NCI-H1092 (cell line): ENCODE results near the gene PDE6B.
"Not testable (repeated sequence)": the region's sequence is repeated elsewhere in the genome, so short reads cannot be mapped to it uniquely, and the experiment has no call there.

Source experiments
- DNase-seq: peaks from one replicate; lab custom pipeline; 2025; lab: John Stamatoyannopoulos, UW

PDE6B gene

DNA sequence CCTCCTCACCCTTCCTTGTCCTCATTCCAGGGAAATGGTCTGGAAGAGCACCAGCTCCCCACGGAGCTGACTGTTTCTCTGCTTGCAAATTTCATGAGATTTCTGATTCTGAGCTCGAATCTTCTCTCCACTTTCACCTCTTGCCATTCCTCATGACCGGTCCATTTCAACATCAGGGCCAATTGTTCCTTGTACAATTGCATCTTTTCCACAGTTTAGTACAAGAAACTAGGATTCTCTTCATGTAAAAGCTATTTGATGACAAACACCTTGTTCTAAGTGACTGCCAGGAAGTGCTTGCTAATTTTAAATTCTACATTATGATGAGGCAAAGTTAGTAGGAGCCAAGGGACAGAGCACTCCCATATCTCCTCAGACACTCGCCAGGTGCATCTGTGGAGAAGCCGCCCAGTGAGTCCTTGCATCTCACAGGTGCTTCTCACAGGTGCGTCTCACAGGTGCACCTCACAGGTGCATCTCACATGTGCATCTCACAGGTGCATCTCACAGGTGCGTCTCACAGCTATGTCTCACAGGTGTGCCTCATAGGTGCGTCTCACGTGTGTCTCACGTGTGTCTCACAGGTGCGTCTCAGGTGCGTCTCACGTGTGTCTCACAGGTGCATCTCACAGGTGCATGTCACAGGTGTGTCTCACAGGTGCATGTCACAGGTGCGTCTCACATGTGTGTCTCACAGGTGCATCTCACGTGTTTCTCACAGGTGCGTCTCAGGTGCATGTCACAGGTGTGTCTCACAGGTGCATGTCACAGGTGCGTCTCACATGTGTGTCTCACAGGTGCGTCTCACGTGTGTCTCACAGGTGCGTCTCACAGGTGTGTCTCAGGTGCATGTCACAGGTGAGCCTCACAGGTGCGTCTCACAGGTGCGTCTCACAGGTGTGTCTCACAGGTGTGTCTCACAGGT lies 3.0 kb upstream of the PDE6B start:
- no peak for DNase-seq

DNA sequence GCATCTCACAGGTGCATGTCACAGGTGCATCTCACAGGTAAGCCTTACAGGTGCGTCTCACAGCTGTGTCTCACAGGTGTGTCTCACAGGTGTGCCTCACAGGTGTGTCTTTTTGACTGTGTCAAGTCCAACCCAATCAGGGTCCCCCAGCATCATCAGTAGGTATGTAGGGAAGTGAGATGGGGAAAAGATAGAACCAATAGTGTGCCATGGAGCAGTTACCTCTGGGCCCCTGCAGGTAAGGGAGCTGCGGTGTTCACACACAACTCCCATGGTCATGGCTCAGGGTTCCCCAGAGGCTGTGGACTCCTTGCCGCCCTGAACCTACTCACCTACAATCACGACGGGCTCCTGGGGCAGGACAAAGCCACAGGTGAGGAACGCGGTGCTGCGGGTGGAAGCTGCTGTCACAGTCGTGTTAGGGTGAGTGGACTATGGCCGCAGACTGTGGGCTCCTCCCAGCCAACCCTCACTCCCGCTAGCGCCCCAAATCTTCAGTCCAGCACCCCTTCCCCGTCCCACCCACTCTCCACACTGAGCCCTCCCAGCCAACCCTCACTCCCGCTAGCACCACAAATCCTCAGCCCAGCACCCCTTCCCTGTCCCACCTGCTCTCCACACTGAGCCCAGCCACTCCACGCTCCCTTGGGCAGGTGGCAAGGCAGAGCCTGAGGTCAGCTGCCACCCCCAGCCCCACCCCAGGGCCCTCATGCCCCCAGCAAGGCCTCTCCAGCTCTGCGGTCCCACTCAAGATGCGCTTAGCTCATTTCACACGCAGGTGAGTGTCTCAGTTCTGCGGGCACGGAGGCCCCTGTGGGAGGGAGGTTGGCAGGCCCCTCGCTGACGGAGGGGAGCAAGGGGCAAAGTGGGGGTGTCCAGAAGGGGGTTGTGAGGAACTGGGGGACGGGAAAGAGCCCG lies 2.1 kb upstream of the PDE6B start:
- no peak for DNase-seq

DNA sequence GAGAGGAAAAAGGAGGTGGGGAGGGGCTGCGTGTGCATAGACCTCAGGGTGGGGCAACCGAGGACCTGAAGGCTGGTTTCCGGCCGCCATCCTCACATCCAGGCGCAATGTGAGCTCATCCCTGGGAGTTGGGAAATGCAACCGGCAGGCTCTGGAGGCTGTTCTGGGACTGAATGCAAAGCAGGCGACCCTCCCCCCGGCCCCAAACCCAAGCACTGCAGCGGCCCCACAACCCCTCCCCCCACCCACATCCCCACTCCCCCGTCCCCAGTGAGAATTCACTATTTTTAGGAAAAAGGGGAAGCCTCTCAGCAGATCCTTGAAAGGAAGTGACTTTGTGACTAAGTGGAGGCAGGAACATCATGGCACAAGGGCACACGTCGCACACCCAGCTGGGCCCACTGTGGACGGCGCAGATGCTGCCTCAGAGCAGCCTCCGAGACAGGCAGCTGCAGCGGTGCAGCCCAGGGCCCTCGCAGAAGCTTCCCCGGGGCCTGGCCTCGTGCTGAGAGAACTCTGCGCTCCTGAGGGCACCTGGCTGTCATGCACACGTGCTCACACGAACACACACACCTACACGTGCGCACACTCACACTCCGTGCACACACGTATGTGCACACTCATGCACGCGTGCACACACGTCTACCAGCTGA lies 1.3 kb upstream of the PDE6B start:
- no peak for DNase-seq

DNA sequence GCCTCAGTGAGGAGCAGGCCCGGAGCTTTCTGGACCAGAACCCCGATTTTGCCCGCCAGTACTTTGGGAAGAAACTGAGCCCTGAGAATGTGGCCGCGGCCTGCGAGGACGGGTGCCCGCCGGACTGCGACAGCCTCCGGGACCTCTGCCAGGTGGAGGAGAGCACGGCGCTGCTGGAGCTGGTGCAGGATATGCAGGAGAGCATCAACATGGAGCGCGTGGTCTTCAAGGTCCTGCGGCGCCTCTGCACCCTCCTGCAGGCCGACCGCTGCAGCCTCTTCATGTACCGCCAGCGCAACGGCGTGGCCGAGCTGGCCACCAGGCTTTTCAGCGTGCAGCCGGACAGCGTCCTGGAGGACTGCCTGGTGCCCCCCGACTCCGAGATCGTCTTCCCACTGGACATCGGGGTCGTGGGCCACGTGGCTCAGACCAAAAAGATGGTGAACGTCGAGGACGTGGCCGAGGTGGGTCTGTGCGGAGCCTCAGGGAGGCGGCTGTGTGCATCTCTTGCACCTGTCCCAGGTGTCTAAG lies 323 bp downstream of the PDE6B start:
- DNase-seq, result no peak

DNA sequence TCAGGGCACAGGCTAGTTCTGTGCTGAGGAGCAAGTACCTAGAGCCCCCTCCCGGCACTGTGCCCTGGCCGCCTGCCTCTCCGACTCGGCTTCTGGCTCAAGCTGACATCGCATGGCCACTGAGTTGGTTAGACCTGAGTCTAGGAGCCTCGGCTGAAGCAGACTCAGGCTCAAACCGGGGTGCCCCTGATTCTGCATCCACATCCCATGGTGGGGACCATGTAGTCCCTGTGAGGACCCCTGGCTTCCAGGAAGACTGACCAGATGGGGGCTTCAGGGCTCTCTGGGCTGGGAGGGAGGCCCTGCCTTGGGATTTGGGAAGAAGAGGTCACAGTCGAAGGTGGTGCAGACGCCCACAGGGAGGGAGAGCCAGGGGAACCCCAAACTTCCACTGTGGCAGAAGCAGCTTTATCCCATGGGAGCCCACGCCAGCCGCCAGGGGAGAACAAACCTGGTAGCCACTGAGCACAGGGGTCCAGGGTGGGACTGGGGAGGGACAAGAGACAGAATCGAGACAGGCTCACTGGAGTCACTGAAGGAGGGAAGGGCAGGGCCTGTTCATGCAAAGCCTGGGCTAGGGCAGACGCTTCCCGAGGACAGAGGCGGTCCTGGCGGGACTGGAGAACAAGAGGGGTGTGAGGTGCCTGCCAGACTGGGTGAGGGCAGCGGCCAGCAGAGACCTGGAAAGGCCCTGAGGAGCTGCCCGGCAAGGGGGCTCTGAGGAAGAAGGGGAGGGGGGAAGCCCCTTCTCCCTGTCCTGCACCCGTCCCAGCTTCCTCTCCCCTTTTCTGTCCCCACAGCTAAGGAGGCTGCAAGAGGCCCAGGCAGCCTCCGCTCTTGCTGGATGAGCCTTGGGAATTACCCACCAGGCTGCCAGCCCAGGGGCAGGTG lies 1.1 kb downstream of the PDE6B start:
- DNase-seq, result no peak

DNA sequence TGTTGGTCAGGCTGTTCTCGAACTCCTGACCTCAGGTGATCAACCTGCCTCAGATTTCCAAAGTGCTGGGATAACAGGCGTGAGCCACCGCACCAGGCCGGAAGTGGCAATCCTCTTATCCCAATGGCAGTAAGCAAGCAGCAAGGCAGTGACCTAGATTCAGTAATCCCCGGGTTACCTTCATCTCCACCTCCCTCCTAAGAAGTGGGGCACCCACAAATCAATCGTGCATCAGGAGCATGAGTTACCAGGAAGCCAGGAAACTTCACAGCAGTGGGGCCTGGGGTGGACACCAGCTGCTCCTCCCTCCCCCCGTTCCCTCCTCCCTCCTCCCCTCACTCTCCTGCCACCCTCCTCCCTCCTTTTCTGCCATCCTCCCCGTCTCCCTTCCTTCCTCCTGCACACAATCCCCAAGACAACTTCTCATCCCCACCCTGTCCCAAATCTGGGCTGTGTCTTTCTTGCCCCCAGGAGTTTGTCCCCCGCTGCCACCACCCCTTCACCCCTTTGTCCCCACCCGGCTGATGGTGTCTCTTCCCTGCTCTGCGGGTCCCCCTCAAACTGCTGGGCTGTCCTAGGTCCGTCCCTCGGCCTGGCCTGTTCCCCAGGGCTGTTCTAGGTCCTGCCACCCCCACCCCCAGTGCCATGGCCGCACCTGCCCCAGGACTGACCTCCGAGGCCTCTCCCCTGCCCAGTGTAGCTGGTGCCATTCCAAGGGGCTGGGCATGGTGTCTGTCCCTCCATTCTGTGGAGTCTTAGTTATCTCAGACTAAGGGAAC lies 2.2 kb downstream of the PDE6B start:
- DNase-seq, result no peak

DNA sequence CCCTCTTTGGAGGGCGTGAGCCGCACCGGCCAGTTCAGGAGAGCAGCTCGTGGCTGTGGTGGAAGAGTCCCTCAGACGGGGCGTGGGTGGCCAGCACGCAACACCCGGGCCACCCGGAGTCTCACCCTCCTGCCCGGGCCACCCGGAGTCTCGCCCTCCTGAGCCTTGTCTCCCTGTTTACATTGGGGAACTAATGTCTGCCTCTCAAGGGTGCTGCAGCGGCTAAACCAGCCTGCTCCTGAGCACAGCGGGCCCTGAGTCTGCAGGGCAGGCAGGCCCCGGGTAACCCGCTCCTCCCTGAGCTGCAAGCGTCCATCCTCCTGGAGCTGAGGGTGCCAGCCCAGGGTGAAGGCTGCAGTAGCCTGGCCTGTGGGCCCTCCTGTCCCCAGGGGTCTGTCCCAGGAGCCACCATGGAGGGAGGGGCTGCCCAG lies 3.0 kb downstream of the PDE6B start:
- no peak for DNase-seq

DNA sequence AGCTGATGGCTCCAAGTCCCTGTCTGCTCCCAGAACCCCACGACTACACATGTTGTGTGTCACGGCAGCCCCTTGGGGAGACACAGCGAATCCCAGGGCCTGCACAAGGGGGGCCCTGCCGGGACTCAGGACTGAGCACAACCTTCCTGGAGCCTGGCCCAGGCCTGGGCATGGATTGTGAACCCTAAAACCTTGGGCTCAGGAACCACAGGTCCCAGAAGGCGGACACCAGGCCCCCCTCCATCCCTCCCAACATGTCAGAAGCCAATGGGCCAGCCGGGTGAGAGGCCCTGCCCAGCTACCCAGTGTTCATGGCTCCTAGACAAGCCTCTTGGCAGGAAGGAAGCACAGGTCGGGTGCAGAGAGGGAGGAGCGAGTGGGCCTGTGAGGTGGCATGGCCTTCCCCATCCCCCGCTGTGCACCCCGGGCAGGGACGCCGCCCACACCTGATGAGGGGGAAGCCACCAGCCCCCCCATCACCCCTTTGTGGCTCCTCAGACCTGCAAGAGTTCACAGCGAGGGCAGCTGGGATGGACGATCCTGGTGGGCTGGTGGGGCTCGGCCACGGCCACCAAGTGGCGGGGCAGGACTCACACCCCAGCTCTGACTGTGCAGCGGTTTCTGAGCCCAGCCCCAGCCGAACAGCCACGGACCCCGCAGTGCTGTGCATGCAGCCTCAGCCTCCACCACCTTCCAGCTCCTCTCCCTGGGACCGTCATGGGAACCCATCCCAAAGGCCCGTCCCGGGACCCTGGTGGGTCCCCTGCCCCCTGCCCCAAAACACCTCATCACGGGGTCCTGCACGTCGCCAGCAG lies 3.7 kb downstream of the PDE6B start:
- no peak for DNase-seq

DNA sequence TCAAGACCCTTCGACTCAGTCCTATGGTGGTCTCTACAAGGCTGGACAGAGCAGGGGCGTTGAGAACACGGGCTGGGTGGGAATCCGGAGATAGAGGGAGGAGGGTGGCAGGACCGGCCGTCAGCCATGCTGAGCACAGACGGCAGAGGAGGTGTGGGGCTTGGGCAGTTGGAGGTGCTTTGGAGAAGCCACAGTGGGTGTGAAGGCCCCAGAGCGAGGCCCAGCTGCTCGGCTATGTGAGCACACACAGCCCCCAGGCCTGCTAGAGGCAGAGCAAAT lies 4.2 kb downstream of the PDE6B start:
- no peak for DNase-seq

DNA sequence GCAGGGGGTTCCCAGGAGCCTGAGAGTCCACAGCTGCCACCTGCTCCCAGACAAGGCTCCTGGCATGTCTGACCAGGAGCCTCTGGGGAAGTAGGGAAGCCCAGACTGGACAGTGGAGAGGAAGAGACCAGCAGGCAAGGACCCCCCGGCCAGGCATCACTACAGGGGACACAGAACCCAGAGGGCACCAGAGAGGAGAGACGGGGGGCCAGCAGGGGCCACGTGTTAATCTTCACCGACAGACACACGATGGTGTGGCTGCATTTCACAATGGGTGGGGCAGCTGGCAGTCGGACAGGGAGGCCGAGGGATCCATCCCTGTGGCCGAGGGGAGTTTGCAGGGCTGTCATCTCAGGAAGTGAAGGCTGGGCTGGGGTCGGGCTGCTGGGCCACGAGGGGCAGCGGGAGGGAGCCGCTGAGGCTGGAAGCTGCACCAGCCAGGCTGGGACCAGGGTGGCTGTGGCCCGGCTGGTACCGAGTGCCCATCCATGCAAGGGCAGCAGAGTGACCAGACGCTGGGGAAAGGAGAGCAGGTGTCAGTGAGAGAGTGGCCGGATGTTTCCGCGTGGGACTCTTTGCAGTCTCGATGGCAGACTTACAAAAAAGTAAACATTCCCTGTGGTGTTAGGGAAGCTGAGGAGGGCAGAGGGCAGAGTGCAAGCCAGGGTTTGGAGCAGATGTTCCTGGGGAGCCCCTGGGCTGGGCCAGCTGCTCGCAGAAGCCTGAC lies 4.7 kb downstream of the PDE6B start:
- no peak for DNase-seq

DNA sequence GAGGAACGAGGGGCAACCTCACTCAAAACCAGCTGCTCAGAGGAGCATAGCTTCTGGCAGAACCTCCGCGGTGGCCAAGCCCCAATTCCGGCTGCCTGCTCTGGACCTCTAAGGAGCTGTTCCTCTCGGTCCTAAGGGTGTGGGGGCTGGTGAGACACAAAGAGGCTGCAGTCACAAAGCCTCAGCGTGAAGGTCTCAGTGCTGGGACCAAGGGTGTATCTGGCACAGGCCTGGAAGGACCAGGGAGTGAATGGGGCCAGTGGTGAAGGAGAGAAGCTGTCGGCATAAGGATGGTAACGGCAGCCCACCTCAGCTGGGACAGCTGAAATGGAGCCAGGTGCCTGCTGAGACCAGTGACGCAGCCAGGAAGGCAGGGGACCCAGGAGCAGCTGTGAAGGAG lies 5.3 kb downstream of the PDE6B start:
- DNase-seq, result no peak

DNA sequence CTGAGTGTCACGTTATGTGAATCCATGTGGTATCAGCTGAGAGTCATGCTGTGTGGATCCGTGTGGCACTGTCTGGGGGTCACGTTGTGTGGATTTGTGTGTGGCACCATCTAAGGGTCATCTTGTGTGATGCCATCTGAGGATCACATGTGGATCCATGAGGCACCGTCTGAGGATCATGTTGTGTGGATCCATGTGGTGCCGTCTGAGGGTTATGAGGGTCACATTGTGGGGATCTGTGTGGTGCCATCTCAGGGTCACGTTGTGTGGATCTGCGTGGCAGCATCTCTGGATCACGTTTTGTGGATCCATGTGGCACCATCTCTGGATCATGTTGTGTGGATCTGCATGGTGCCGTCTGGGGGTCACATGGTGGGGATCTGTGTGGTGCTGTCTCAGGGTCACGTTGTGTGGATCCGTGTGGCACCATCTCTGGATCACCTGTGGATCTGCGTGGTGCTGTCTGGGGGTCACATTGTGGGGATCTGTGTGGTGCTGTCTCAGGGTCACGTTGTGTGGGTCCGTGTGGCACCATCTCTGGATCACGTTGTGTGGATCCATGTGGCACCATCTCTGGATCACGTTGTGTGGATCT lies 6.9 kb downstream of the PDE6B start:
- no peak for DNase-seq

DNA sequence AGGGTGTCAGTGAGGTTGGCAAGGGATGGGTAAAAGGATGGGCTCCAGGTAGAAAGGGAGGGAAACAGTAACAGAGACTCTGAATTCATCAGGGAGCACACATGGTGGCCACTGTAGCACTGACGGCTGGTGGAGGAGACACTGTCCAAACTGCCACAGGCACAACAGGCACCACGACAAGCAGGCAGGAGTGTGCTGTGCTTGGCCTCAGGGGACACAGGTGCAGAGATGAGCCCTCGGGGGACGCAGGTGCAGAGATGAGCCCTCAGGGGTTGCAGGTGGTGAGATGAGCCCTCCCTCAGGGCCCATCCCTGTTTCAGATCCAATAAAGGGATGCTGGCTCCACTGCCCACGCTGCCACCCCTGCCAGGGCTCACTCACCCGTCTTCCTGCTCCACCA lies 7.6 kb downstream of the PDE6B start:
- DNase-seq, result no peak

DNA sequence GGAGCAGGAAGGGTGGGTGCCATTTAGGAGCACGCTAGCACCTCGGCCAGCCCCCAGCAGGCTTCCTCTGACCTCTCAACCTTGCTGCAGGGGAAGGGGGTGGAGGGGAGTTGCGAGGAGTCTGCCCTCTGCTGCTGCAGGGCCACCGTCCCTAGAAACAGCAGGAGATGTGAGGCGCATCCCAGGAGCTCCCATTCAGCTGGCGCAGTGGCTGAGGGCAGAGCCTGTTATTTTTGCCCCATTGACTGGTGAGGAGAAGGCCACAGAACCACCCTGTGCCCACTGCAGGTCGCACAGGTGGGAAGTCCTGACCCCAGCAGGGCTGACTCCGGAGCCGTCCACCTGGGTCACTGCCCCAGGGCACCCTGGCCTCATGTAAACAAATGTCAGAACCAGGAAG lies 8.0 kb downstream of the PDE6B start:
- no peak for DNase-seq

DNA sequence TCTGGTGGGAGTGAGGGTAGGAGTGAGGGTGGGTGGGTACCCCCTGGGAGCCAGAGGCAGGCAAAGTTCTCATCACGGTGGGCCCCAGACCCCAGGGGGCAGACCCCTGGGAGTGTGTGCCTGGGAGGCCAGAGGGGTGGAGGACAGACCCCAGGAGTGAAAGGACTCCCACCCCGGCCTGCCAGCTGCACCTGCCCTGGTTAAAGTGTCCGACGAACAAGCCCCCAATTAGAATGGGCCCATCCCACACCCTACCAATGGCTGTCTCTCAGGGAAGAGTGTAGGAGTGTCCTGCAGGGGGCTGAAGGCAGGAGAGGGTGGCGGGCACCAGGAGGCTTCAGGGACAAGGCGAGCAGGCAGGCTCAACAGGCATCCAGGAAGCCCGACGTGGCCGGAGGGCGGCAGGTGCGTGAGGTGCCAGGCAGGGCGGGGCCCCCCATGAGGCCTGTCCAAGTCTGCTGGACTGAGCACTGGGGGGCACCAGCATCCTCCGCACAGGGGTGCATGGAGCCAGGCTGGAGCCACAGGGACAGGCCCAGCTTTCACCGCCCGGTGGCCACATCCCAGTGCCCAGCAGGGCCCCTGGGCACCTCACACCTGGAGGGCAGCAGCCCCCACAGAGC lies 8.7 kb downstream of the PDE6B start:
- DNase-seq, result no peak

DNA sequence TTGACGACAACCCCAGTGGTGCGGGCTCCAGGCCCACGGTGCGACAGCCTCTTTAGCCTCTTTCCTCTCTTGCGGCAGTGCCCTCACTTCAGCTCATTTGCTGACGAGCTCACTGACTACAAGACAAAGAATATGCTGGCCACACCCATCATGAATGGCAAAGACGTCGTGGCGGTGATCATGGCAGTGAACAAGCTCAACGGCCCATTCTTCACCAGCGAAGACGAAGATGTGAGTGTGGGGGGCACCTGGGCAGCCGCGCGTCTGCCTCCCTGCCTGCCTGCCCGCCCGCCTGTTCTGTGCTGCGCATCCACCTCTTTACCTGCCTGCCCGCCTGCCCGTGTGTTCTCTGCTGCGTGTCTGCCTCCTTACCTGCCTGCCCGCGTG lies 9.2 kb downstream of the PDE6B start:
- DNase-seq, result no peak

DNA sequence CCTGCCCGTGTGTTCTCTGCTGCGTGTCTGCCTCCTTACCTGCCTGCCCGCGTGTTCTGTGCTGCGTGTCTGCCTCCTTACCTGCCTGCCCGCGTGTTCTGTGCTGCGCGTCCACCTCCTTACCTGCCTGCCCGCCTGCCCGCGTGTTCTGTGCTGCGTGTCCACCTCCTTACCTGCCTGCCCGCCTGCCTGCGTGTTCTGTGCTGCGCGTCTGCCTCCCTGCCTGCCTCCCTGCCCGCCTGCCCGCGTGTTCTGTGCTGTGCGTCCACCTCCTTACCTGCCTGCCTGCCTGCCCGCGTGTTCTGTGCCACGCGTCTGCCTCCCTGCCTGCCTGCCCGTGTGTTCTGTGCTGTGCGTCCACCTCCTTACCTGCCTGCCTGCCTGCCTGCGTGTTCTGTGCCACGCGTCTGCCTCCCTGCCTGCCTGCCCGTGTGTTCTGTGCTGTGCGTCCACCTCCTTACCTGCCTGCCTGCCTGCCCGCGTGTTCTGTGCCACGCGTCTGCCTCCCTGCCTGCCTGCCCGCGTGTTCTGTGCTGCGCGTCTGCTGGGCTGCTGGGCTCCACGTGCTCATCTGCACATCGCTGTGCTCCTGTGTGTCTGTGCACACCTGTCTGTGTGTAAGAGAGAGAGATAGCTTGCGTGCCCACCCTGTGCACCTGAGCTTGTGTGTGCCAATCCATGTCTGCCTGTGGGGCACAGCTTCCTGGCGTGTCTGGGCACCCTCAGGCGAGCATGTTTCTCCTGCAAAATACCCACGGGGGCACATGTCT lies 9.9 kb downstream of the PDE6B start:
- not testable (repeated sequence) for DNase-seq
